HFF-Myc (cell line): ENCODE data around the gene STK24.

ENCODE experiments used
- DNase-seq: peaks from one replicate; pipeline ENCODE4 v3.0.0-alpha.2; 2011; ENCODE audit warnings: low read depth; ENCODE audit errors: extremely low read depth
- H3K4me3 ChIP-seq: replicated peaks from 2 replicates; pipeline ENCODE4 v1.5.1; 2011; ENCODE audit warnings: low read depth, mild to moderate bottlenecking, control low read depth, low read length
- CTCF ChIP-seq: IDR thresholded peaks from 2 replicates; pipeline ENCODE4 v1.5.1; 2012; ENCODE audit warnings: mild to moderate bottlenecking, low read depth, low read length, control low read depth; ENCODE audit errors: missing control alignments

The STK24 gene

GRCh38 chr13:98513837-98514236, 63.1 kb downstream of the STK24 start:
- no peak for TF ChIP-seq CTCF
- no peak overlapping the region for H3K4me3 ChIP-seq
- no peak for DNase-seq

- no peak for DNase-seq
- H3K4me3 ChIP-seq, result no peak overlapping the region
- TF ChIP-seq CTCF, result no peak
Measured at GRCh38 chr13:98512774-98513665, 63.9 kb downstream of the STK24 start.

DNA sequence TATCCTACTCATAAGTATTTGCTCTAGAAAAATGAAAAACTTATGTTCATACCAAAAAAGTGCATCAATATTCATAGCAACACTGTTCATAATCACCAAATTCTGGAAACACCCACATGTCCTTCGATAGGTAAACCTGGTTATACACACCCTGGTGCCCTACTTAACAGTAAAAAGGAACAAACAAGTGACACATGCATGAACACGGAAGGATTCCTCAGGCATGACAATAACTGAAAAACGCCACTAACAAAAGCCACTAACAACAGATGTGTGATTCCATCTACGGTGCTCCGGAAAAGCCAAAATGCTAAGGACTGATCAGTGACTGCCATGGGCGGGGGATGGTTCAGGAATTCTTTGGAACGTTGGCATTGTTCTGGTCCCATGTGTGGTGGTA, 65.5 kb downstream of the STK24 start:
- no peak overlapping the region for H3K4me3 ChIP-seq
- no peak for TF ChIP-seq CTCF
- no peak for DNase-seq

- no peak for TF ChIP-seq CTCF
- DNase-seq, result no peak
- no peak overlapping the region for H3K4me3 ChIP-seq
Measured at GRCh38 chr13:98510156-98510509, 66.8 kb downstream of the STK24 start.

- H3K4me3 ChIP-seq, result no peak overlapping the region
- DNase-seq, result peak; percentile 75
- no peak for TF ChIP-seq CTCF
Measured at GRCh38 chr13:98509271-98510155, 67.4 kb downstream of the STK24 start.

GRCh38 chr13:98508685-98509084, 68.2 kb downstream of the STK24 start:
- TF ChIP-seq CTCF, result no peak
- no peak for DNase-seq
- H3K4me3 ChIP-seq, result no peak overlapping the region
